ENCODE results near the gene SNF8. TPM values are rescaled to one million over a fixed set of nuclear protein-coding genes. Genes with fewer than 3 reads are reported as not detected.

The SNF8 gene
- total and polyA plus RNA-seq, 9 of the 15 experiments (the other 6 are each of a cell fraction or from before 2014, with no cell fraction given) = 6.9 to 149 (median 117) TPM

DNA sequence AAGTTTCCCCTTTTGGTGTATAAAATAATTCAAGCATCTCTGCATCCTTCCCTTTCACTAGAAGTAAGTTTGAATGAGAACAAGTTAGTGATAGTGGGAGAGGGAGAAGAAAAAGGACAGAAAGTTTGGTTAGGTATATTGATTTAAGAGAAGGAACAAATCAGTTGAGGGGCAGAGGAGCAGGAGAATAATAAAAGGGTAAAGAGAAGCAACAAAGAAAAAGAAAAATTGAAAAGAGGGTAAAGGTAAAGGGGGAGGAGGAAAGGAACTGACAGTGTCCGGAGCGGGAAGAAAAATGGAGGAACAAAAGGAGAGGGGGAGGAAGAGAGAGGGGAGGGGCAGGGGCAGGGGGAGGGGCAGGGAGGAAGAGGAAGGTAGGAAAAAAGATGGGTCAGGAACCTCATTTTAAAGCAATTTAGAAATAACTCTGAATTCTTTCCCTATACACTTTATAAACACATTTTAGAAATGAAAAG lies 46.3 kb upstream of the SNF8 start (continued):
- TF ChIP-seq, protein P1, sequence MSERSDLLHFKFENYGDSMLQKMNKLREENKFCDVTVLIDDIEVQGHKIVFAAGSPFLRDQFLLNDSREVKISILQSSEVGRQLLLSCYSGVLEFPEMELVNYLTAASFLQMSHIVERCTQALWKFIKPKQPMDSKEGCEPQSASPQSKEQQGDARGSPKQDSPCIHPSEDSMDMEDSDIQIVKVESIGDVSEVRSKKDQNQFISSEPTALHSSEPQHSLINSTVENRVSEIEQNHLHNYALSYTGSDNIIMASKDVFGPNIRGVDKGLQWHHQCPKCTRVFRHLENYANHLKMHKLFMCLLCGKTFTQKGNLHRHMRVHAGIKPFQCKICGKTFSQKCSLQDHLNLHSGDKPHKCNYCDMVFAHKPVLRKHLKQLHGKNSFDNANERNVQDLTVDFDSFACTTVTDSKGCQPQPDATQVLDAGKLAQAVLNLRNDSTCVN (CRISPR knock-in tag; IDR thresholded peaks at IDR 0.05) = peak; percentile 82; the same call in 1 of the 2 replicates
- TF ChIP-seq, protein P2, sequence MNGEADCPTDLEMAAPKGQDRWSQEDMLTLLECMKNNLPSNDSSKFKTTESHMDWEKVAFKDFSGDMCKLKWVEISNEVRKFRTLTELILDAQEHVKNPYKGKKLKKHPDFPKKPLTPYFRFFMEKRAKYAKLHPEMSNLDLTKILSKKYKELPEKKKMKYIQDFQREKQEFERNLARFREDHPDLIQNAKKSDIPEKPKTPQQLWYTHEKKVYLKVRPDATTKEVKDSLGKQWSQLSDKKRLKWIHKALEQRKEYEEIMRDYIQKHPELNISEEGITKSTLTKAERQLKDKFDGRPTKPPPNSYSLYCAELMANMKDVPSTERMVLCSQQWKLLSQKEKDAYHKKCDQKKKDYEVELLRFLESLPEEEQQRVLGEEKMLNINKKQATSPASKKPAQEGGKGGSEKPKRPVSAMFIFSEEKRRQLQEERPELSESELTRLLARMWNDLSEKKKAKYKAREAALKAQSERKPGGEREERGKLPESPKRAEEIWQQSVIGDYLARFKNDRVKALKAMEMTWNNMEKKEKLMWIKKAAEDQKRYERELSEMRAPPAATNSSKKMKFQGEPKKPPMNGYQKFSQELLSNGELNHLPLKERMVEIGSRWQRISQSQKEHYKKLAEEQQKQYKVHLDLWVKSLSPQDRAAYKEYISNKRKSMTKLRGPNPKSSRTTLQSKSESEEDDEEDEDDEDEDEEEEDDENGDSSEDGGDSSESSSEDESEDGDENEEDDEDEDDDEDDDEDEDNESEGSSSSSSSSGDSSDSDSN (IDR thresholded peaks at IDR 0.05; ENCODE audit: borderline replicate concordance in 1 of 2, low read depth in 2 of 2, low read length in 2 of 2) = no peak
- TF ChIP-seq STAG1 (CRISPR knock-in tag; IDR thresholded peaks at IDR 0.05; ENCODE audit: borderline replicate concordance) (no peak), CHD4 (IDR thresholded peaks at IDR 0.05; ENCODE audit: insufficient read depth, insufficient replicate concordance, low read depth, low read length, poor library complexity, severe bottlenecking) (no peak), WHSC1 (IDR thresholded peaks at IDR 0.05; ENCODE audit: low read length) (no peak), HNRNPUL1 (IDR thresholded peaks at IDR 0.05; ENCODE audit: low read length) (no peak), ZNF668 (CRISPR knock-in tag; IDR thresholded peaks at IDR 0.05) (no peak), C11orf30 (IDR thresholded peaks at IDR 0.05; ENCODE audit: low read depth) (no peak), OTX1 (CRISPR knock-in tag; IDR thresholded peaks at IDR 0.05) (no peak), THAP7 (CRISPR knock-in tag; IDR thresholded peaks at IDR 0.05) (no peak), RREB1 (CRISPR knock-in tag; IDR thresholded peaks at IDR 0.05) (no peak)
- TF ChIP-seq, protein P3, sequence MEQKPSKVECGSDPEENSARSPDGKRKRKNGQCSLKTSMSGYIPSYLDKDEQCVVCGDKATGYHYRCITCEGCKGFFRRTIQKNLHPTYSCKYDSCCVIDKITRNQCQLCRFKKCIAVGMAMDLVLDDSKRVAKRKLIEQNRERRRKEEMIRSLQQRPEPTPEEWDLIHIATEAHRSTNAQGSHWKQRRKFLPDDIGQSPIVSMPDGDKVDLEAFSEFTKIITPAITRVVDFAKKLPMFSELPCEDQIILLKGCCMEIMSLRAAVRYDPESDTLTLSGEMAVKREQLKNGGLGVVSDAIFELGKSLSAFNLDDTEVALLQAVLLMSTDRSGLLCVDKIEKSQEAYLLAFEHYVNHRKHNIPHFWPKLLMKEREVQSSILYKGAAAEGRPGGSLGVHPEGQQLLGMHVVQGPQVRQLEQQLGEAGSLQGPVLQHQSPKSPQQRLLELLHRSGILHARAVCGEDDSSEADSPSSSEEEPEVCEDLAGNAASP (IDR thresholded peaks at IDR 0.05) = no peak
- TF ChIP-seq, protein P4, sequence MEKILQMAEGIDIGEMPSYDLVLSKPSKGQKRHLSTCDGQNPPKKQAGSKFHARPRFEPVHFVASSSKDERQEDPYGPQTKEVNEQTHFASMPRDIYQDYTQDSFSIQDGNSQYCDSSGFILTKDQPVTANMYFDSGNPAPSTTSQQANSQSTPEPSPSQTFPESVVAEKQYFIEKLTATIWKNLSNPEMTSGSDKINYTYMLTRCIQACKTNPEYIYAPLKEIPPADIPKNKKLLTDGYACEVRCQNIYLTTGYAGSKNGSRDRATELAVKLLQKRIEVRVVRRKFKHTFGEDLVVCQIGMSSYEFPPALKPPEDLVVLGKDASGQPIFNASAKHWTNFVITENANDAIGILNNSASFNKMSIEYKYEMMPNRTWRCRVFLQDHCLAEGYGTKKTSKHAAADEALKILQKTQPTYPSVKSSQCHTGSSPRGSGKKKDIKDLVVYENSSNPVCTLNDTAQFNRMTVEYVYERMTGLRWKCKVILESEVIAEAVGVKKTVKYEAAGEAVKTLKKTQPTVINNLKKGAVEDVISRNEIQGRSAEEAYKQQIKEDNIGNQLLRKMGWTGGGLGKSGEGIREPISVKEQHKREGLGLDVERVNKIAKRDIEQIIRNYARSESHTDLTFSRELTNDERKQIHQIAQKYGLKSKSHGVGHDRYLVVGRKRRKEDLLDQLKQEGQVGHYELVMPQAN (IDR thresholded peaks at IDR 0.05; ENCODE audit: borderline replicate concordance) = peak; percentile 47; the same call in 1 of the 2 replicates
